Upper lobe of left lung (tissue), 6 donors: ENCODE data around the gene ANAPC2. TPM values are rescaled to one million over a fixed set of nuclear protein-coding genes. Genes with fewer than 3 reads are reported as not detected.

Source experiments
- ATAC-seq, 2 donors: fragments of 200-7000 bp; cut with Tn5 transposase; one replicate each; pipeline ENCODE4 v1.9.1; 2022; ENCODE audit warnings: mild to moderate bottlenecking in 2 of 2, moderate library complexity in 2 of 2; ENCODE audit not compliant: low FRiP score in 2 of 2
- DNase-seq, 2 donors: peaks; one replicate each; pipeline ENCODE4 v3.0.0-alpha.2; 2019 to 2020
- H3K27ac ChIP-seq, 4 donors: fragments of 200-600 bp; sonication (generic); one replicate each; pipeline ENCODE4 v1.5.1; 2016 to 2019
- H3K27me3 ChIP-seq, 4 donors: fragments of 200-600 bp; sonication (generic); one replicate each; pipeline ENCODE4 v1.5.1; 2017 to 2019
- H3K36me3 ChIP-seq, 4 donors: fragments of 200-600 bp; sonication (generic); one replicate each; pipeline ENCODE4 v1.5.1; 2016 to 2019
- H3K4me1 ChIP-seq, 4 donors: fragments of 200-600 bp; sonication (generic); one replicate each; pipeline ENCODE4 v1.5.1; 2018 to 2019
- H3K4me3 ChIP-seq, 4 donors: fragments of 200-600 bp; sonication (generic); one replicate each; pipeline ENCODE4 v1.5.1; 2017 to 2019; ENCODE audit warnings: mild to moderate bottlenecking in 2 of 4, moderate library complexity in 1 of 4
- H3K9me3 ChIP-seq, 4 donors: fragments of 200-600 bp; sonication (generic); one replicate each; pipeline ENCODE4 v1.5.1; 2018 to 2019
- EP300 ChIP-seq, 4 donors: sonication (generic); formaldehyde crosslinking; IDR thresholded peaks; one replicate each; pipeline ENCODE4 v1.5.1; 2017; ENCODE audit warnings: antibody characterized with exemption in 4 of 4, control low read depth in 2 of 4
- POLR2A ChIP-seq, 4 donors: fragments of 450-650 bp; IDR thresholded peaks; one replicate each; pipeline ENCODE4 v1.5.1; 2016 to 2017; ENCODE audit warnings: antibody characterized with exemption in 4 of 4, mild to moderate bottlenecking in 2 of 4
- POLR2AphosphoS5 ChIP-seq, 2 donors: sonication (generic); formaldehyde crosslinking; IDR thresholded peaks; one replicate each; pipeline ENCODE4 v1.5.1; 2017; ENCODE audit warnings: antibody characterized with exemption in 2 of 2
- WGBS, 2 donors: methylation state at CpG; one replicate each; pipeline ENCODE4 v1.1.5; 2017 to 2018; 5-methylcytosine and 5-hydroxymethylcytosine counted together
- total RNA-seq, 6 donors: library from RNA; depleted of rRNA in 4 of 6; stranded (reverse); fragments of >200 nt in 4 of 6; gene quantifications; one replicate each; pipeline versions ENCODE4 v1.1.0 to v1.2.1, GENCODE V29; 2016 to 2021
- TF ChIP-seq, protein P1 (sequence below), 6 experiments: fragments of 450-650 bp in 4 of 6; fragments of 200-600 bp in 2 of 6; sonication (generic) in 2 of 6; IDR thresholded peaks; one replicate each; pipeline ENCODE4 v1.5.1; 2016 to 2019; ENCODE audit warnings: antibody characterized with exemption in 6 of 6
- donor health status: DM: no; HTN: no; CAD: no; lungs with moderate emphysema.
- donor health status: DM: no; HTN: yes; CAD: no; lungs with severe emphysema.

Gene ANAPC2
- total RNA-seq, 6 donors from 2014 or later, result 31.9 to 174 (median 67.3) TPM

DNA sequence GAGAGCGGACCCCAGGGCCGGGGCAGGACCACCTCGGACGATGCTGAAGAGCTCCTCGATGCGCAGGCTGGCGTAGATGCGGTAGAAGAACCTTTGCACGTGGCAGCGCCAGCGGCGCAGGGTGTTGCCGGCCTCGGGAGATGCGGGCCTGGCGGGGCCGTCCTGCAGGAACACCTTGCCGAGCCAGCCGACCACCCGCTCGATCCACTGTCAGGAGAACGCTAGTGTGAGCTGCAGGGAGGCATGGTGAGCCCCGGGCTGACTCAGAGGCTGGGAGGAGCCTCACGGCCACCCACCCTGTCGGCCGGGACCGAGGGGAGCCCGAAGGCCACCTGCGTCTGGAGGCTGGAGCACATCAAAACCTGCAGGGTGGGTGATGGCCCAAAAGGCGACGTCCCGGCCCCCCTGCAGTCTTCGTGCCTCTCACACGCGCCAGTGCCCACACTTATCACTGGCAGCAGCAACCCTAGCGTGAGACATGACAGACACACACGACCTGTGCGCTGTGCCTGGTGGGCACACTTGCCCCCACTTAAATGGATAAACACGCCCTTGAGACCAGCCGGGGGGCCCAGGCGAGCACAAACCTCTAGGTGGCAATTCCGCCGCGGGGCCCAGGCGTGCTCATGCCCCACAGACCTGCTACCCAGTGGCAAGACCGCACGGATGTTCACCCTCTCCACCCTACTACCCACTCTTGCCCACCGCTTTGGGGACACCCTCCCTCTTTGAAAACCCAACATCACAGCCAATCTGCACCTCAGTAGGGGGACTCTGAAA, 3.3 kb downstream of the ANAPC2 start:
- Histone ChIP-seq H3K27me3 (no peaks in the 10 kb centered on the region), H3K4me1 (peaks cover 28 to 43% (median 29%) of the 10 kb centered on the region in 4 donors), H3K4me3 (no peak overlapping the region), H3K36me3 (peaks cover 28 to 77% (median 68%) of the 10 kb centered on the region in 4 donors), H3K27ac (no peak overlapping the region), H3K9me3 (no peaks in the 10 kb centered on the region)
- ATAC-seq (no peak), DNase-seq (peak in 1 of 2 donors; percentile 82)
- TF ChIP-seq EP300 (IDR thresholded peaks at IDR 0.05), result no peak
- TF ChIP-seq POLR2A (IDR thresholded peaks at IDR 0.05), result no peak
- TF ChIP-seq POLR2AphosphoS5 (IDR thresholded peaks at IDR 0.05), result no peak
- WGBS, 2 donors, result 96 to 97% methylated on average over 39 to 42 of the region's 48 CpGs

DNA sequence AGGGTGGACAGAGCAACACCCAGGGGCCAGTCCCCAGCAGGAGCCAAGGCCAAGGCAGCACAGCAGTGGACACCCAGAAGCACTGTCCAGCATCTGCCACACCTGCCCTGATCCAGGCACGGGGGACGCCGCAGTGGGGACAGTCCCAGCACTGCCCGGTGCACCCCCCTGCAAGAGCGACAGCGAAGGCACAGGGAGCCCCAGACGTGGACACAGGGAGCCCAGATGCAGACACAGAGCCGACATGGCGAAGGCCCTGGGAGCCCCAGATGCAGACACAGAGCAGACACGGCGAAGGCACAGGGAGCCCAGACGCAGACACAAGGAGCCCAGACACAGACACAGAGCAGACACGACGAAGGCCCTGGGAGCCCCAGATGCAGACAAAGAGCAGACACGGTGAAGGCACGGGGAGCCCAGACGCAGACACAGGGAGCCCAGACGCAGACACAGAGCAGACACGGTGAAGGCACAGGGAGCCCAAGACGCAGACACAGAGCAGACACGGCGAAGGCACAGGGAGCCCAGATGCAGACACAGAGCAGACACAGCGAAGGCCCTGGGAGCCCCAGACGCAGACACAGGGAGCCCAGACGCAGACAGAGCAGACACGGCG, 4.3 kb downstream of the ANAPC2 start:
- Histone ChIP-seq H3K36me3 (peaks cover 31 to 83% (median 72%) of the 10 kb centered on the region in 4 donors), H3K4me3 (no peak overlapping the region), H3K27me3 (no peaks in the 10 kb centered on the region), H3K27ac (no peak overlapping the region), H3K9me3 (no peaks in the 10 kb centered on the region), H3K4me1 (peaks cover 19 to 33% (median 20%) of the 10 kb centered on the region in 4 donors)
- no peak for TF ChIP-seq EP300 (IDR thresholded peaks at IDR 0.05)
- no peak for TF ChIP-seq POLR2A (IDR thresholded peaks at IDR 0.05)
- TF ChIP-seq POLR2AphosphoS5 (IDR thresholded peaks at IDR 0.05), result no peak
- TF ChIP-seq, protein P1, sequence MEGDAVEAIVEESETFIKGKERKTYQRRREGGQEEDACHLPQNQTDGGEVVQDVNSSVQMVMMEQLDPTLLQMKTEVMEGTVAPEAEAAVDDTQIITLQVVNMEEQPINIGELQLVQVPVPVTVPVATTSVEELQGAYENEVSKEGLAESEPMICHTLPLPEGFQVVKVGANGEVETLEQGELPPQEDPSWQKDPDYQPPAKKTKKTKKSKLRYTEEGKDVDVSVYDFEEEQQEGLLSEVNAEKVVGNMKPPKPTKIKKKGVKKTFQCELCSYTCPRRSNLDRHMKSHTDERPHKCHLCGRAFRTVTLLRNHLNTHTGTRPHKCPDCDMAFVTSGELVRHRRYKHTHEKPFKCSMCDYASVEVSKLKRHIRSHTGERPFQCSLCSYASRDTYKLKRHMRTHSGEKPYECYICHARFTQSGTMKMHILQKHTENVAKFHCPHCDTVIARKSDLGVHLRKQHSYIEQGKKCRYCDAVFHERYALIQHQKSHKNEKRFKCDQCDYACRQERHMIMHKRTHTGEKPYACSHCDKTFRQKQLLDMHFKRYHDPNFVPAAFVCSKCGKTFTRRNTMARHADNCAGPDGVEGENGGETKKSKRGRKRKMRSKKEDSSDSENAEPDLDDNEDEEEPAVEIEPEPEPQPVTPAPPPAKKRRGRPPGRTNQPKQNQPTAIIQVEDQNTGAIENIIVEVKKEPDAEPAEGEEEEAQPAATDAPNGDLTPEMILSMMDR (IDR thresholded peaks at IDR 0.05), result no peak
- WGBS, 2 donors, result 93 to 94% methylated on average over 22 to 27 of the region's 27 CpGs
- no peak for ATAC-seq
- DNase-seq, result peak in 1 of 2 donors; percentile 66

DNA sequence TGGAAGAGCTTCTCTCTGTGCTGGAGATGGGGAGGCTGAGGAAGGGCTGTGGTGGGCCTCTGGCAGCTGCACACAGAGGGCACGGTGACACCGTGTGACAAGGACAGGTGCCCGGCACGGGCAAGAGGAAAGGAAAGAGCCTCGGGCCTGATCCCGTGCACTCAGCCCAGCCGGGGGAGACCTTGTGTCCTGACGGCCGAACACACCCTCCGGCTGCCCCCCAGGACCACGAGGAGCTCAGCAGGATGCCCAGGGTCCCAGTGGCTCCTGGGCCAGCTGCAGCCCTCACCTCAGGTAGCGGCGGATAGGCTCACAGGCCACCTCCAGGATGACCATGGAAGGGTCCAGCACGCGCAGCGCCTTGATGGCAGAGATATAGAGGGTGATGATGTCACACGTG, 5.5 kb downstream of the ANAPC2 start:
- no peaks in the 10 kb centered on the region for H3K27me3 ChIP-seq
- TF ChIP-seq POLR2AphosphoS5 (IDR thresholded peaks at IDR 0.05), result no peak
- no peaks in the 10 kb centered on the region for H3K9me3 ChIP-seq
- DNase-seq, result peak in 1 of 2 donors; percentile 63
- no peak for ATAC-seq
- no peak overlapping the region for H3K4me3 ChIP-seq
- H3K36me3 ChIP-seq, result peaks cover 31 to 96% (median 82%) of the 10 kb centered on the region in 4 donors
- no peak overlapping the region for H3K27ac ChIP-seq
- WGBS, 2 donors, result 82 to 95% methylated on average over 5 to 16 of the region's 17 CpGs
- H3K4me1 ChIP-seq, result peaks cover 17 to 28% (median 19%) of the 10 kb centered on the region in 4 donors

DNA sequence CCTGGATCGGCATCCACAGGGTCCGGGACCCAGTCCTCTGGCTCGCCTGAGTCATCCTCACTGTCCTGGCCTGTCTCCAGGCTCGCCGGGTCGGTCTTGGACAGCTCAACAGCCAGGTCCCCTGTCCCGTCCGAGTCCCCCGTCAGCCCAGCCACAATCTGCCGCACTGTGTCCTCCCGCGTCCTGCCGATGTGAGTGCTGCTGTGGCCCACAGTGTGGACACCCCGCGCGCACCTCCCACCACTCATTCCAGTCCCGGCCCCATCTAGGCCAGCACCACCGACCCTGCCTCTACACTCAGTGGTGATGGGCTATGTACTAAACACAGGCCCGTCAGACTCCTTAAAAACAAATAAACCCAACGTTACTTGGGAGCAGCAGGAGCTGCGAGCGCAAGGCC, 6.7 kb downstream of the ANAPC2 start:
- Histone ChIP-seq H3K4me1 (peaks cover 6 to 17% (median 8%) of the 10 kb centered on the region in 4 donors), H3K27me3 (no peaks in the 10 kb centered on the region), H3K4me3 (no peak overlapping the region), H3K9me3 (no peaks in the 10 kb centered on the region), H3K36me3 (peaks cover 31 to 92% (median 84%) of the 10 kb centered on the region in 4 donors), H3K27ac (no peak overlapping the region)
- TF ChIP-seq, protein P1 (IDR thresholded peaks at IDR 0.05), result no peak
- TF ChIP-seq POLR2AphosphoS5 (IDR thresholded peaks at IDR 0.05) (no peak), POLR2A (IDR thresholded peaks at IDR 0.05) (no peak), EP300 (IDR thresholded peaks at IDR 0.05) (no peak)
- ATAC-seq, result no peak
- WGBS, 2 donors, result 89 to 95% methylated on average over 9 to 20 of the region's 22 CpGs
- DNase-seq, result peak in 1 of 2 donors; percentile 78

DNA sequence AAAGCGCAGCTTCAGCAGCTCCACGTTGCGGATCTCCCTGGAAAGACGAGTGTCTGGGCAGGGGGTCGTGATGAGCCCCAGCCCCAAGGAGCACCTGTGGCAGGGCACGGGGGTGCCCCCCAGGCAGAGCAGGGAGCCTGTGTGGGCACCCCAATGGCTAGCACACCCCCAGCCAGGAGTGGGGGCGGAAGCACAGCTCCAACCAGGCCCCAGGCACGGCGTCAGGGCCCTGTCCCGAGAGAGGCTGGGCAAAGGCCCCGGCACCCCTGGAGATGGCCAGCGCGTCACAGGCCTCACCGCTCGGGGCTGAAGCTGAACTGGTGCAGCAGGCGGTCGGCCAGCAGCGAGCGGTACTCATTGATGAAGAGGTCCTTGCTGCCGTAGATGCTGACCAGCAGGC, 7.9 kb downstream of the ANAPC2 start:
- no peak for ATAC-seq
- Histone ChIP-seq H3K27ac (no peak overlapping the region), H3K27me3 (no peaks in the 10 kb centered on the region), H3K4me1 (peaks cover 0 to 5% (median 0%) of the 10 kb centered on the region in 4 donors), H3K4me3 (no peak overlapping the region), H3K9me3 (no peaks in the 10 kb centered on the region), H3K36me3 (peaks cover 31 to 81% (median 74%) of the 10 kb centered on the region in 4 donors)
- peak in 1 of 2 donors; percentile 76 for DNase-seq
- no peak for TF ChIP-seq POLR2A (IDR thresholded peaks at IDR 0.05)
- TF ChIP-seq, protein P1 (IDR thresholded peaks at IDR 0.05), result no peak
- TF ChIP-seq EP300 (IDR thresholded peaks at IDR 0.05), result no peak
- no peak for TF ChIP-seq POLR2AphosphoS5 (IDR thresholded peaks at IDR 0.05)
- 94 to 100% methylated on average over 6 to 7 of the region's 20 CpGs for WGBS, 2 donors
